HepG2 (cell line): Measurements from ENCODE around the gene ARHGAP10. TPM values are rescaled to one million over a fixed set of nuclear protein-coding genes. Genes with fewer than 3 reads are reported as not detected.
A peak's percentile ranks its signal among the peaks of the same experiment; 100 is the strongest.

Experiments used
- ATAC-seq: fragments of 200-7000 bp; cut with Tn5 transposase; 3 replicates; pipeline ENCODE4 v1.9.1; 2020; ENCODE audit warnings: mild to moderate bottlenecking, moderate library complexity
- BruUV-seq: library from RNA; stranded (reverse); fragments of 400-500 nt; replicated peaks from 2 replicates; lab custom pipeline; 2021; lab: Mats Ljungman, UMichigan
- CTCF ChIA-PET: fragments of 300-600 bp; formaldehyde crosslinking; extraction: SDS; loops from one replicate; lab custom pipeline; 2021; ENCODE audit warnings: low total read pairs, inconsistent platforms, low intra/inter-chr PET ratio; lab: Yijun Ruan, JAX
- POLR2A ChIA-PET: fragments of 350-600 bp; sonication (Branson Sonifier 250); formaldehyde crosslinking; loops from one replicate; lab custom pipeline; 2020; ENCODE audit warnings: antibody characterized with exemption, inconsistent platforms; lab: Yijun Ruan, JAX
- DNase-seq: peaks from one replicate; pipeline ENCODE4 v3.0.0-alpha.2; 2015; ENCODE audit warnings: low spot score
- FAIRE-seq: peaks from 3 replicates; lab custom pipeline; 2011; peaks lifted over from hg19 to GRCh38; lab: Jason Lieb, UNC
- H2AFZ ChIP-seq: one replicate; pipeline ENCODE4 v1.6.1; 2011; ENCODE audit warnings: low read length, inconsistent platforms
- H3K27ac ChIP-seq: fragments of 300-600 bp; 3 replicates; pipeline ENCODE4 v1.8.0; 2011; ENCODE audit warnings: mixed run types, mild to moderate bottlenecking, mixed read lengths, low read length, inconsistent platforms; ENCODE audit not compliant: insufficient read depth; ENCODE audit errors: extremely low read length
- H3K27me3 ChIP-seq, 2 experiments: fragments of 200-600 bp in 1 of 2; 2 replicates in 1 of 2; 3 replicates in 1 of 2; pipeline versions ENCODE4 v1.6.0 to v1.8.0; 2011; ENCODE audit warnings: low read length in 2 of 2, mild to moderate bottlenecking in 2 of 2, moderate library complexity in 2 of 2, inconsistent platforms in 1 of 2; ENCODE audit not compliant: insufficient read depth in 2 of 2, control insufficient read depth in 1 of 2
- H3K36me3 ChIP-seq, 2 experiments: fragments of 200-600 bp in 1 of 2; replicated peaks in 1 of 2; 2 replicates in 1 of 2; 3 replicates in 1 of 2; pipeline versions ENCODE4 v1.5.1 to v1.8.0; 2011; ENCODE audit warnings: low read length in 2 of 2, inconsistent platforms in 1 of 2; ENCODE audit not compliant: insufficient read depth in 2 of 2, control insufficient read depth in 1 of 2
- H3K4me1 ChIP-seq: 2 replicates; pipeline ENCODE4 v1.5.1; 2012; ENCODE audit warnings: low read length, inconsistent platforms; ENCODE audit not compliant: insufficient read depth
- H3K4me2 ChIP-seq: 2 replicates; pipeline ENCODE4 v1.6.0; 2011; ENCODE audit warnings: low read depth, low read length, inconsistent platforms
- H3K4me3 ChIP-seq, 3 experiments: fragments of 200-600 bp in 1 of 3; sonication (generic), shearing (Covaris generic) in 1 of 3; replicated peaks in 1 of 3; 2 replicates each; pipeline ENCODE4 v1.5.1; 2011 to 2016; ENCODE audit warnings: low read length in 3 of 3, inconsistent platforms in 2 of 3, low read depth in 2 of 3, mild to moderate bottlenecking in 2 of 3, control low read depth in 1 of 3, mixed read lengths in 1 of 3; ENCODE audit not compliant: insufficient read depth in 1 of 3
- H3K79me2 ChIP-seq: one replicate; pipeline ENCODE4 v1.6.1; 2011; ENCODE audit warnings: low read length, inconsistent platforms; ENCODE audit not compliant: insufficient read depth
- H3K9ac ChIP-seq: 2 replicates; pipeline ENCODE4 v1.6.0; 2011; ENCODE audit warnings: mild to moderate bottlenecking, low read depth, low read length, inconsistent platforms; ENCODE audit not compliant: insufficient read depth
- H3K9me3 ChIP-seq: 2 replicates; pipeline ENCODE4 v1.5.1; 2012; ENCODE audit warnings: mild to moderate bottlenecking, low read length
- H4K20me1 ChIP-seq: 2 replicates; pipeline ENCODE4 v1.6.0; 2011; ENCODE audit warnings: inconsistent platforms, mild to moderate bottlenecking, low read length, moderate library complexity; ENCODE audit not compliant: insufficient read depth
- ARHGAP35 ChIP-seq: sonication (generic); formaldehyde crosslinking; IDR thresholded peaks from 2 replicates; pipeline ENCODE4 v1.9.0; 2022; ENCODE audit warnings: mild to moderate bottlenecking, inconsistent platforms, moderate library complexity, missing genetic modification reagents, borderline replicate concordance
- HCFC1 ChIP-seq: fragments of 150-350 bp; IDR thresholded peaks from 2 replicates; pipeline ENCODE4 v1.6.1; 2014; ENCODE audit warnings: low read depth, low read length
- KLF9 ChIP-seq: IDR thresholded peaks from 2 replicates; pipeline ENCODE4 v1.6.1; 2016; ENCODE audit warnings: low read depth
- MAZ ChIP-seq, 2 experiments: sonication (generic) in 1 of 2; formaldehyde crosslinking in 1 of 2; IDR thresholded peaks; 2 replicates each; pipeline versions ENCODE4 v1.5.0 to v1.6.1; 2012 to 2020; ENCODE audit warnings: low read depth in 2 of 2, mild to moderate bottlenecking in 2 of 2, borderline replicate concordance in 1 of 2, improper control_type of control experiment in 1 of 2, low read length in 1 of 2, missing genetic modification reagents in 1 of 2, moderate library complexity in 1 of 2
- MZF1 ChIP-seq: sonication (generic); formaldehyde crosslinking; IDR thresholded peaks from 2 replicates; pipeline ENCODE4 v1.8.1; 2023; ENCODE audit warnings: mild to moderate bottlenecking, missing genetic modification reagents, borderline replicate concordance
- NONO ChIP-seq, 2 experiments: fragments of 450-650 bp in 1 of 2; sonication (generic) in 1 of 2; formaldehyde crosslinking in 1 of 2; IDR thresholded peaks in 1 of 2; conservative IDR thresholded peaks in 1 of 2; 2 replicates each; pipeline versions ENCODE4 v1.6.1 to v1.8.0; 2017 to 2022; ENCODE audit warnings: mild to moderate bottlenecking in 1 of 2, missing genetic modification reagents in 1 of 2, moderate library complexity in 1 of 2
- POLR2A ChIP-seq, 2 experiments: IDR thresholded peaks; 2 replicates each; pipeline ENCODE4 v1.6.1; 2011; ENCODE audit warnings: low read depth in 2 of 2, low read length in 2 of 2, mild to moderate bottlenecking in 1 of 2, moderate library complexity in 1 of 2; ENCODE audit not compliant: insufficient read depth in 1 of 2
- TFDP1 ChIP-seq: IDR thresholded peaks from 2 replicates; pipeline ENCODE4 v1.6.1; 2016; ENCODE audit warnings: missing compliant biosample characterization, missing genetic modification reagents, borderline replicate concordance
- ZBTB14 ChIP-seq: sonication (generic); formaldehyde crosslinking; IDR thresholded peaks from 2 replicates; pipeline ENCODE4 v1.4.0; 2020; ENCODE audit warnings: missing genetic modification reagents
- ZNF18 ChIP-seq: sonication (generic); formaldehyde crosslinking; IDR thresholded peaks from 2 replicates; pipeline ENCODE4 v1.8.0; 2022; ENCODE audit warnings: mild to moderate bottlenecking, missing genetic modification reagents; ENCODE audit not compliant: insufficient replicate concordance
- ZNF510 ChIP-seq: sonication (generic); formaldehyde crosslinking; IDR thresholded peaks from 2 replicates; pipeline ENCODE4 v1.4.0; 2020; ENCODE audit warnings: low read depth, mild to moderate bottlenecking, missing genetic modification reagents
- ZNF580 ChIP-seq: IDR thresholded peaks from 2 replicates; pipeline ENCODE4 v1.6.1; 2016; ENCODE audit warnings: low read depth, borderline replicate concordance
- WGBS: methylation state at CpG from one replicate; pipeline ENCODE4 v1.1.6; 2017; ENCODE audit warnings: low lambda C conversion rate; 5-methylcytosine and 5-hydroxymethylcytosine counted together
- in situ Hi-C: cut with HindIII; loops from 2 replicates; pipeline ENCODE4 v1.10.0; 2017; ENCODE audit warnings: low pct_unique_long_range_greater_than_20kb; ENCODE audit not compliant: extremely low pct_ligation_motif_present
- intact Hi-C: fragments of 100-400 bp; cut with micrococcal nuclease; formaldehyde crosslinking; loops from one replicate; pipeline ENCODE4 v1.10.0; 2022; ENCODE audit not compliant: unreplicated experiment
- polyA plus RNA-seq, 8 experiments: library from polyadenylated mRNA; depleted of rRNA in 3 of 8; stranded (reverse) in 7 of 8; unstranded in 1 of 8; fragments of >200 nt; fragmentation: Illumina TruSeq in 4 of 8; extraction: Trizol in 4 of 8; gene quantifications; 2 replicates each; pipeline versions ENCODE4 v1.2.1 to v1.2.3, GENCODE V29; 2011 to 2016; ENCODE audit warnings: low read depth in 4 of 8, missing spikeins in 1 of 8, mixed read lengths in 1 of 8; ENCODE audit not compliant: insufficient read depth in 1 of 8
- total RNA-seq, 5 experiments: library from RNA; depleted of rRNA; stranded (reverse); fragments of >200 nt; fragmentation: Illumina TruSeq; extraction: Trizol; gene quantifications; 2 replicates each; pipeline ENCODE4 v1.2.3, GENCODE V29; 2016; ENCODE audit warnings: low read depth in 1 of 5

ARHGAP10 gene
- total and polyA plus RNA-seq, 2 of the 13 experiments (the other 11 are each of a cell fraction or from before 2014, with no cell fraction given): 0.45 to 1.6 TPM

GRCh38 chr4:147709999-147710398 is 21.9 kb upstream of the ARHGAP10 start:
- H3K36me3 ChIP-seq: no peaks in the 10 kb centered on the region
- peak overlapping the region; percentile 61 for H3K4me2 ChIP-seq
- 51% methylated on average over 3 of the region's 5 CpGs for whole genome bisulfite sequencing
- in situ Hi-C loops: loop anchor here (10.0 kb wide), 1 partner anchor 155 kb away; no protein-coding TSS in a partner anchor
- FAIRE-seq (no peak), ATAC-seq (peak; percentile 80)
- no peaks in the 10 kb centered on the region for H3K9me3 ChIP-seq
- H3K27me3 ChIP-seq: no peaks in the 10 kb centered on the region
- POLR2A ChIA-PET: no interaction called here
- intact Hi-C loops: no loop called here
- TF ChIP-seq NONO (IDR thresholded peaks at IDR 0.05) (no peak), NONO (CRISPR knock-in tag; conservative IDR thresholded peaks at IDR 0.05) (no peak), ZBTB14 (CRISPR knock-in tag) (no peak), ARHGAP35 (CRISPR knock-in tag) (no peak), KLF9 (no peak)
- TF ChIP-seq, all 625 proteins: peak for 0
- Histone ChIP-seq H2AFZ (no peak overlapping the region), H3K4me1 (no peaks in the 10 kb centered on the region), H3K27ac (no peak overlapping the region), H3K9ac (no peak overlapping the region), H3K79me2 (no peaks in the 10 kb centered on the region), H4K20me1 (no peaks in the 10 kb centered on the region), H3K4me3 (no peak overlapping the region; a peak in 1 of 6 replicates)
- no TSS peak for BruUV-seq
- CTCF ChIA-PET: interaction anchor here (2.1 kb wide), 1 partner anchor 157 kb away, joined by 7 read pairs; no protein-coding TSS in a partner anchor
- DNase-seq: no peak

- FAIRE-seq: no peak
- ATAC-seq: no peak
- TF ChIP-seq MAZ (IDR thresholded peaks at IDR 0.05; ENCODE audit: borderline replicate concordance, low read depth, low read length) (no peak), MAZ (CRISPR knock-in tag; IDR thresholded peaks at IDR 0.05; ENCODE audit: low read depth) (no peak), TFDP1 (CRISPR knock-in tag) (no peak), POLR2A (IDR thresholded peaks at IDR 0.05; ENCODE audit: insufficient read depth in 1 of 2, low read depth in 2 of 2, low read length in 2 of 2) (no peak), HCFC1 (no peak), ZNF510 (CRISPR knock-in tag) (no peak), ZNF580 (CRISPR knock-in tag) (no peak), ZNF18 (CRISPR knock-in tag) (no peak), MZF1 (CRISPR knock-in tag) (no peak)
Observed at GRCh38 chr4:147714575-147715401, 17.1 kb upstream of the ARHGAP10 start.

More at GRCh38 chr4:147714575-147715401, 17.1 kb upstream of the ARHGAP10 start:
- in situ Hi-C loops: no loop called here
- Histone ChIP-seq H3K27me3 (no peaks in the 10 kb centered on the region), H3K4me3 (no peak overlapping the region), H3K4me2 (no peak overlapping the region), H3K27ac (no peak overlapping the region), H4K20me1 (no peaks in the 10 kb centered on the region), H3K9ac (no peak overlapping the region), H3K4me1 (no peaks in the 10 kb centered on the region), H3K79me2 (no peaks in the 10 kb centered on the region), H3K36me3 (no peaks in the 10 kb centered on the region), H2AFZ (no peak overlapping the region), H3K9me3 (no peaks in the 10 kb centered on the region)
- no TSS peak for BruUV-seq
- intact Hi-C loops: no loop called here
- ChIA-PET CTCF (no interaction called here), POLR2A (no interaction called here)
- 81% methylated on average over 8 of the region's 8 CpGs for WGBS
- no peak for DNase-seq
